Left colon (tissue), 2 donors: ENCODE measurements around the gene GREB1L. TPM values are rescaled to one million over a fixed set of nuclear protein-coding genes. Genes with fewer than 3 reads are reported as not detected.
A peak's percentile ranks its signal among the peaks of the same experiment; 100 is the strongest.

Experiments
- ATAC-seq: fragments of 200-7000 bp; cut with Tn5 transposase; one replicate; pipeline ENCODE4 v1.9.1; 2020; ENCODE audit warnings: mild to moderate bottlenecking, moderate library complexity
- DNase-seq, 2 donors: peaks; one replicate each; pipeline ENCODE4 v3.0.0-alpha.2; 2020
- intact Hi-C, 2 donors: fragments of 100-400 bp; cut with DNase I in 1 of 2; cut with micrococcal nuclease in 1 of 2; formaldehyde crosslinking; loops; one replicate each; pipeline versions ENCODE4 v1.11.2 to v1.14.0; 2022; cut with DNase I, micrococcal nuclease
- total RNA-seq, 2 donors: library from RNA; stranded (reverse); fragmentation: NEBNext Ultra II Directional; extraction: Animal tissue kit (Norgen Biotek cat#: 25700); gene quantifications; one replicate each; pipeline ENCODE4 v1.2.1, GENCODE V29; 2021
- donor health status: DM: no; HTN: no; CAD: no.
- donor health status: DM: yes; HTN: yes; CAD: no.

GREB1L gene
- total RNA-seq, 2 donors from 2014 or later, result 0.28 TPM; not detected in 1

DNA sequence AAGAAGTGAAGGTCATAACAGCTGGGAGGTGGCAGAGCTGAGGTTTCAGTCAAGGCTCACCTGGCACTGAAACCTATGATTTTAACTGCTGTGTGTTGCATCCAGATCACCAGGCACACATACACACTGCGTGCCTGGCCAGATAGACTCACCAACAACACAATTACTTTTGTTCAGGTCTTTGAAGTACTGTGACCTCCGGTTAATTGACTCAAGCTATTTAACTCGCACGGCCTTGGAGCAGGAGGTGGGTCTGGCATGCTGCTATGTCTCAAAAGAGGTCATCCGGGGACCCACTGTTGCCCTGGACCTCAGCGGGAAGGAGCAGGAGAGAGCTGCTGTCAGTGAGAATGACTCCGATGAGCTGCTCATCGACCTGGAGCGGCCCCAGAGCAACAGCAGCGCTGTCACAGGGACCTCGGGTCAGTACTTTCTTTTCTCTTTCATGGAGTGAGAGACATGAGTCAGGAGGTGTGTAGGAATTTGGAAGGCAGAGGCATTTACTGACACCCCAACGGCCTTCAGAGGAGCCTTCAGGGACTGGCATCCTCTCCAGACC, 254.3 kb downstream of the GREB1L start:
- DNase-seq, result no peak
- intact Hi-C loops, result no loop called here
- no peak for ATAC-seq

DNA sequence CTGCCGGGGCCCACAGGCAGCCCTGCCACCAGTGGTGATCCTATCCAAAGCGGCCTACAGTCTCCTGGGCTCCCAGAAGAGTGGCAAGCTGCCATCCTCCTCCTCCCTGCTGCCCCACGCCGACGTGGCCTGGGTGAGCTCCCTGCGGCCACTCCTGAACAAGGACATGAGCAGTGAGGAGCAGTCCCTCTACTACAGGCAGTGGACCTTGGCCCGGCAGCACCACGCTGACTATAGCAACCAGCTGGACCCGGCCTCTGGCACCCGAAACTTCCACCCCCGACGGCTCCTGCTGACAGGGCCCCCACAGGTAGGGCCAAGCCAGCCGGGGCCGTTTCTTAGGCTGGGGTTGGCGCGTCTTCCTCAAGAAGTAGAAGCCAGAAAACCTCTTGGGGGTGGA, 258.0 kb downstream of the GREB1L start:
- intact Hi-C loops, result no loop called here
- ATAC-seq (no peak), DNase-seq (no peak)

GRCh38 chr18:21502661-21503060, 260.6 kb downstream of the GREB1L start:
- intact Hi-C loops, result no loop called here

DNA sequence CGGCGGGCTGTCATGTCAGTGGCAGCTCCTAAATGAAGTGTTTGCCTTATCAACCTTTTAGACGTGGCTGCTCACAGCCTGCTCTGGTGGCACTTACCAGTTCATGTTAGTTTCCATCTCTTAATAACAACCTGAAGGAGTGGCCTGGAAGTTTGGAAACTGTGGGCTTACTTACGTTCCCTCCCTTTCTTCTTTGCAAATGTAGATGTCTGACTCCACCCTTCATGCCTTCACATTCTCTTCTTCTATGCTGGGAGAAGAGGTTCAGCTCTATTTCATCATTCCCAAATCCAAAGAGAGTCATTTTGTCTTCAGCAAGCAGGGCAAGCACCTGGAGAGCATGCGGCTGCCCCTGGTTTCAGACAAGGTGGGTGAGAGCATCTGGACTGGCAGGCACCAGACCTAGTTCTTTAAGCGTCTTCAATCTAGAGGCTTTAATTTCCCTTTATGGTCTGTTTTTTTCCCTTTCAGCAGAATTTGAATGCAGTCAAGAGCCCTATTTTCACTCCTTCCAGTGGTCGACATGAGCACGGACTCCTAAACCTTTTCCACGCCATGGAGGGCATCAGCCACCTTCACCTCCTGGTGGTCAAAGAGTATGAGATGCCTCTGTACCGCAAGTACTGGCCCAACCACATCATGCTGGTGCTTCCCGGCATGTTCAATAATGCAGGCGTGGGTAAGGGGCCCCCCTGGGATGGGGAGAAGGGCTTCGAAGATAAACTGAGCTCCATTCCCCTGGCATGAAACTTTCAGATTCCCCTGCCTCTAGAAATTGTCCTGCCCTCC, 266.1 kb downstream of the GREB1L start:
- DNase-seq (no peak), ATAC-seq (no peak)
- intact Hi-C loops, result no loop called here

More at GRCh38 chr18:21502661-21503060, 260.6 kb downstream of the GREB1L start:
- no peak for DNase-seq
- ATAC-seq, result no peak

DNA sequence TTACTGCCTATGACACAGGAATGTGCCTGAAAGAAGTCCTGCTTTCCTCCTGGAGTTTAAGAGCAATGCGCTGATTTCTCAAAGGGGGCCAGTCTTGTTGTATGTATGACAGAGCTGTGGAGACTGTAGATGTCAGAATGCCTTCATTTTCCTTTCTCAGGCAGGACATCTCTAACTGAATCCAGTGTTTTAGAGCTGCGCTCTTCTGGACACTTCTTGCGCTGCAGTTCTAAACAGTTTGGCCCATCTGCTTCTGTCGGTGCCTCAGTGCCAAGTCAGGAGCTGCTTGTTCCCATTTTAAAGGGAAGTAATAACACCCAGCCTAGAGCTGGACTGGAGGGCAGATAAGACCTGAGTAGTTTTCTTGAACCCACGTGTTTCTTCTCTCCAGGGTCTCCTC, 267.0 kb downstream of the GREB1L start:
- intact Hi-C loops, result no loop called here
- DNase-seq (no peak), ATAC-seq (no peak)

- ATAC-seq, result no peak
- DNase-seq, result no peak
- intact Hi-C loops, result no loop called here
These were observed 271.3 kb downstream of the GREB1L start for GRCh38 chr18:21513292-21513691.

DNA sequence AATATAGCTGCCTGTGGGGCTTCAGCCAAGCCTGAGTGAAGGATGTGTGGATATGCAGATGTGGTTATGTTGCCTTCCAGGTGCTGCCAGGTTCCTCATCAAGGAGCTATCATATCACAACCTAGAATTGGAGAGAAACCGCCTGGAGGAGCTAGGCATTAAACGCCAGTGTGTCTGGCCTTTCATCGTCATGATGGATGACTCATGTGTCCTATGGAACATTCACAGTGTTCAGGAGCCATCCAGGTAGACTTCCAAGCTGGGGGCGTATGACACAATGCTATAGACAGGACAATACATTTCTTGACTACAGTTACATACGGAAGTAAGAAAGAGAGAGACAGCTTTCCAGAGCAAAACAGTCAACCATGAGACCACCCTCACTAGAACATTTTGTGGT, 271.7 kb downstream of the GREB1L start:
- intact Hi-C loops, result no loop called here
- DNase-seq (no peak), ATAC-seq (no peak)

- DNase-seq, result no peak
- intact Hi-C loops, result no loop called here
- no peak for ATAC-seq
These were observed 280.5 kb downstream of the GREB1L start for GRCh38 chr18:21522530-21522929.

- intact Hi-C loops, result no loop called here
- ATAC-seq, result no peak
- no peak for DNase-seq
These were observed 283.9 kb downstream of the GREB1L start for GRCh38 chr18:21525916-21526315.

DNA sequence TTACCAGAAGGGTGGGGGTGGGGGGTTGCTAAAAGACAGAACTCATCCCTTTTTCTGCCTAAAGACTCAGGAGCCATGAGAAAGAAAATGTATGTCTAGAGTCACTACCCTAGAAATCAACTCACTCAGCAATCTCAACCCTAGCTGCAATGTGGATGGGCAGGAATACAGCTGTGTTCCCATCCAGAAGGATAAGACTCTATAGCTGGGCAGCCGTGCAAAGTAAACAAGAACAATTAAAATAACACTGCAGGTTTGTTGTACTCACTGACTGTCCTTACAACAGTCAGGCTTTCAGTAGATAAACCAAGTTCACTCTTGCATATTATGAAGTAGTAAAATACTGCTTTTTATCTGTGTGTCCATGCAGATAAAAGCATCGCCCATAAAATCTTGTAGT, 284.4 kb downstream of the GREB1L start:
- ATAC-seq (no peak), DNase-seq (no peak)
- intact Hi-C loops, result no loop called here

GRCh38 chr18:21534327-21534726, 292.3 kb downstream of the GREB1L start:
- intact Hi-C loops, result no loop called here
- DNase-seq, result no peak
- ATAC-seq, result no peak

GRCh38 chr18:21538230-21538629, 296.2 kb downstream of the GREB1L start:
- ATAC-seq (no peak), DNase-seq (no peak)
- intact Hi-C loops, result no loop called here

GRCh38 chr18:21546423-21546822, 304.4 kb downstream of the GREB1L start:
- intact Hi-C loops, result no loop called here
- no peak for ATAC-seq
- no peak for DNase-seq

DNA sequence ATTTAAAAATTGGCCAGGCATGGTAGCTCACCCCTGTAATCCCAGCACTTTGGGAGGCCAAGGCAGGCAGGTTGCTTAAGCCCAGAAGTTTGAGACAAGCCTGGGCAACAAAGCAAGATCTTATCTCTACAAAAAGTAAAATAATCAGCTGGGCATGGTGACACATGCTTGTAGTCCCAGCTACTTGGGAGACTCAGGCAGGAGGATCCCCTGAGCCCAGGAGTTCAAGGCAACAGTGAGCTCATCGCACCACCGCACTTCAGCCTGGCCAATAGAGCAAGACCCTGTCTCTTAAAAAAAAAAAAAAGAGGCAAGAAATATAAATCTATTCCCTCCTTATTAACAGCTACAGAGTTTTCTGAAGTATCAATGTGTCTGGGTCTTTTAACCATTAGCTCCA, 306.6 kb downstream of the GREB1L start:
- DNase-seq (no peak), ATAC-seq (no peak)
- intact Hi-C loops, result no loop called here

- intact Hi-C loops, result no loop called here
- ATAC-seq, result peak; percentile 60
- no peak for DNase-seq
These were observed 308.5 kb downstream of the GREB1L start for GRCh38 chr18:21550510-21550970.

GRCh38 chr18:21557607-21558253, 315.7 kb downstream of the GREB1L start:
- DNase-seq (no peak), ATAC-seq (no peak)
- intact Hi-C loops, result no loop called here

DNA sequence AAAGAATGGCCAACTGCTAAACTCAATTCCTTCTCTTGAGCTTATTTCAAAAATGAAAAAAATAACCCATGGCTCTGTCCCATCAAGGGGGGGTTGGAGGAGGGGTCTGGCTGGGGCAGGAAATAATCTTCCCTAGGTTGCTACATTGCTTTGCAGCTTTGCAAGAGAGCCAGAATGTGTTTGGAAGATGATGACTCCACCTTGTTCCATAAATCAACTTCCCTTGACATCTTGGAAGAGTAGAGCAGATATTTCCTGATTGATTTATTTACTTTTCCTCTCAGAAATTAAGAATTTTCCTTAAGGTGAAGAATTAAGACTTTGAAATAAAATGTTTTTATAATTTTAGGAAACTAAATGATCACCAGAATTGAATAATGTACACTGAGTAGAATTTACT, 317.2 kb downstream of the GREB1L start:
- no peak for ATAC-seq
- intact Hi-C loops, result no loop called here
- no peak for DNase-seq

- no peak for ATAC-seq
- DNase-seq, result no peak
- intact Hi-C loops, result no loop called here
These were observed 329.7 kb downstream of the GREB1L start for GRCh38 chr18:21571772-21572171.
